ENCODE measurements around the gene SLC27A6. TPM values are rescaled to one million over a fixed set of nuclear protein-coding genes. Genes with fewer than 3 reads are reported as not detected.

The SLC27A6 gene
- total RNA-seq = 0.94 TPM

GRCh38 chr5:128965011-128965637 lies at the start of gene SLC27A6:
TSS of gene SLC27A6 (plus strand) at chr5:128965488. CDS start at chr5:128966138, 650 bp downstream.

Other genes starting within 250 kb of the SLC27A6 start
- 12.5 TPM for gene ISOC1, start 129.3 kb downstream of the SLC27A6 start, total RNA-seq